ENCODE measurements around the gene PRAMEF1. TPM values are rescaled to one million over a fixed set of nuclear protein-coding genes. Genes with fewer than 3 reads are reported as not detected.

PRAMEF1 gene
- total RNA-seq = not detected

GRCh38 chr1:12791097-12791496 lies at the start of gene PRAMEF1:
TSS of gene PRAMEF1 (plus strand) at chr1:12791397. CDS start at chr1:12793228, 1,831 bp downstream.

GRCh38 chr1:12745992-12746323 lies 45.2 kb upstream of the PRAMEF1 start, which contains the start of gene CFAP107:
TSS of gene CFAP107 (plus strand) at chr1:12746200. CDS start at chr1:12746431, 231 bp downstream.

GRCh38 chr1:12773438-12773837 lies 17.8 kb upstream of the PRAMEF1 start, which contains the start of gene PRAMEF12:
TSS of gene PRAMEF12 (plus strand) at chr1:12773738. CDS start at chr1:12774868, 1,130 bp downstream.

GRCh38 chr1:12831310-12831709 lies 40.1 kb downstream of the PRAMEF1 start, which contains the start of gene PRAMEF11:
TSS of gene PRAMEF11 (minus strand) at chr1:12831410. CDS start at chr1:12828789, 2,621 bp downstream.

Other genes starting within 250 kb of the PRAMEF1 start
- gene DHRS3, start 173.2 kb upstream of the PRAMEF1 start, total RNA-seq = 10 to 100 TPM in 1 of 2 donors, 1 to 10 TPM in 1; 9.0 to 10.7 TPM
- gene AADACL4, start 147.3 kb upstream of the PRAMEF1 start, total RNA-seq = not detected
- not detected for gene AADACL3, start 75.3 kb upstream of the PRAMEF1 start, total RNA-seq
- not detected for gene CFAP107, start 45.2 kb upstream of the PRAMEF1 start, total RNA-seq
- gene PRAMEF12, start 17.7 kb upstream of the PRAMEF1 start, total RNA-seq = not detected
- gene PRAMEF11, start 40.0 kb downstream of the PRAMEF1 start, total RNA-seq = not detected
- gene HNRNPCL1, start 57.3 kb downstream of the PRAMEF1 start, total RNA-seq = not detected
- not detected for gene PRAMEF2, start 65.7 kb downstream of the PRAMEF1 start, total RNA-seq
- gene PRAMEF4, start 94.8 kb downstream of the PRAMEF1 start, total RNA-seq = not detected
- gene PRAMEF10, start 106.9 kb downstream of the PRAMEF1 start, total RNA-seq = not detected
- not detected for gene PRAMEF7, start 125.2 kb downstream of the PRAMEF1 start, total RNA-seq
- not detected for gene PRAMEF6, start 156.2 kb downstream of the PRAMEF1 start, total RNA-seq

Data from melanocyte of skin (primary cell).